Neural crest cell (in vitro differentiated cells): ENCODE data around the gene CBX6. TPM values are rescaled to one million over a fixed set of nuclear protein-coding genes. Genes with fewer than 3 reads are reported as not detected.

Experiments
- DNase-seq: peaks from one replicate; pipeline ENCODE4 v3.0.0; 2021; ENCODE audit warnings: low read depth, mixed read lengths, low spot score
- H3K27ac Mint-ChIP-seq: one replicate; pipeline ENCODE4 v1.8.0; 2021; ENCODE audit warnings: mild to moderate bottlenecking, mixed read lengths; ENCODE audit not compliant: unreplicated experiment
- H3K27me3 Mint-ChIP-seq: 2 replicates; pipeline ENCODE4 v1.8.0; 2021; ENCODE audit warnings: low read depth, mild to moderate bottlenecking, mixed read lengths
- H3K36me3 Mint-ChIP-seq: 2 replicates; pipeline ENCODE4 v1.8.0; 2021; ENCODE audit warnings: low read depth, mild to moderate bottlenecking, mixed read lengths
- H3K4me1 Mint-ChIP-seq: 2 replicates; pipeline ENCODE4 v1.8.0; 2021; ENCODE audit warnings: mixed read lengths
- H3K4me3 Mint-ChIP-seq: one replicate; pipeline ENCODE4 v1.8.0; 2021; ENCODE audit warnings: mild to moderate bottlenecking, mixed read lengths
- H3K9me3 Mint-ChIP-seq: 2 replicates; pipeline ENCODE4 v1.8.0; 2021; ENCODE audit warnings: mixed read lengths
- CTCF ChIP-seq: fragments of 200-600 bp; sonication (generic); conservative IDR thresholded peaks from 2 replicates; pipeline ENCODE4 v1.5.0; 2021; ENCODE audit warnings: antibody characterized with exemption, mild to moderate bottlenecking
- total RNA-seq: library from RNA; stranded (reverse); gene quantifications from 2 replicates; pipeline ENCODE4 v1.2.1, GENCODE V29; 2021

Gene CBX6
- total RNA-seq, 1 donor from 2014 or later: 48.2 TPM

GRCh38 chr22:38862375-38863329 is 9.4 kb downstream of the CBX6 start:
- no peak for DNase-seq
- peaks cover 34% of the 10 kb centered on the region for H3K4me1 Mint-ChIP-seq
- H3K27ac Mint-ChIP-seq: no peak overlapping the region
- H3K36me3 Mint-ChIP-seq: no peaks in the 10 kb centered on the region
- no peaks in the 10 kb centered on the region for H3K9me3 Mint-ChIP-seq
- H3K27me3 Mint-ChIP-seq: peaks cover 9% of the 10 kb centered on the region
- TF ChIP-seq CTCF: no peak
- peak overlapping the region; percentile 18 for H3K4me3 Mint-ChIP-seq

- Mint-ChIP-seq H3K36me3 (no peaks in the 10 kb centered on the region), H3K27ac (no peak overlapping the region), H3K4me1 (peaks cover 34% of the 10 kb centered on the region), H3K4me3 (no peak overlapping the region), H3K27me3 (peaks cover 11% of the 10 kb centered on the region), H3K9me3 (no peaks in the 10 kb centered on the region)
- no peak for TF ChIP-seq CTCF
- no peak for DNase-seq
Observed at GRCh38 chr22:38861927-38862326, 10.1 kb downstream of the CBX6 start.

GRCh38 chr22:38861170-38861876 is 10.7 kb downstream of the CBX6 start:
- Mint-ChIP-seq H3K4me1 (peaks cover 34% of the 10 kb centered on the region), H3K36me3 (no peaks in the 10 kb centered on the region), H3K9me3 (no peaks in the 10 kb centered on the region), H3K27ac (no peak overlapping the region), H3K4me3 (peak overlapping the region; percentile 69), H3K27me3 (peaks cover 11% of the 10 kb centered on the region)
- no peak for DNase-seq
- TF ChIP-seq CTCF: peak; percentile 41

- Mint-ChIP-seq H3K36me3 (no peaks in the 10 kb centered on the region), H3K27ac (no peak overlapping the region), H3K4me3 (peak overlapping the region; percentile 68), H3K4me1 (peaks cover 34% of the 10 kb centered on the region), H3K9me3 (no peaks in the 10 kb centered on the region), H3K27me3 (peaks cover 11% of the 10 kb centered on the region)
- DNase-seq: no peak
- TF ChIP-seq CTCF: no peak
Observed at GRCh38 chr22:38860283-38861169, 11.5 kb downstream of the CBX6 start.
